Measurements from ENCODE around the gene VPS39.

VPS39 gene

GRCh38 chr15:42159381-42160015, 48.6 kb downstream of the VPS39 start:
- DNase-seq (ENCODE audit: low read depth in 3 of 3) = no peak

GRCh38 chr15:42158941-42159340, 49.2 kb downstream of the VPS39 start:
- DNase-seq (ENCODE audit: low read depth in 3 of 3) = no peak

DNA sequence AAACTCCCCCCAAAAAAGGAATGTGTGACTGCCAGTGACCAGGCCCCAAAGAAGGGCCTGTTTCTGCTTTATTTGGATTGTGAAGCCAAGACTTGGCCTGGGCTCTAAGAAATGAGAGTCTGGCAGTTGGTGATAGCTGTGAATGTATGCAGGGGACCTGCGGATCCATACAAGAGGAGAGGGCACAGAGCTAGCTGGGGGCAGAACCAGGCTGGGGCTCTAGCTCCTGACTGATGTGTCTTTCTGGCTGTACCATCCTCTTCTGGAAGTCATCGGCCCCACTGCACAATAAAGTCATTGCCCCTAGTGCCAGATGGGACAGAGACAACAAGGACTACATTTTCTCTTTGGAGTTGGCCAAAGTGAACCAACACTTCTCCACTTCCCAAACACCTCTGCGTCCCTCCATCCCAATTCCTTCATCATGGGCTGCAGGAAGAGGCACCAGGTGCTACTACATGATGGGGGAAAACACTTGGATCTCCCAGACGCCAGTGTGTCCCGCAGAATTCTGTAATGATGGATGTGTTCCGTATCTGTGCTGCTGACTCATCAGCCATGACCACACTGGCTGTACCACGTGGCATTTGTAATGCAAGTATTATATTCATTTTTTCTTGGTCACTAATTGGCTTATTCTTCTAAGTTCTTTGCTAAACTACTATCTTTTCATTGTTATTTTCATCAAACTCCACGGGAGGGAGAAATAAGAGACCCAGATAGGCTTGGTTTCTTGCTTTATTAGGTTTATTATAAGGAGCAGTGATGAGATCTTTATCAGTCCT, 49.9 kb downstream of the VPS39 start:
- DNase-seq (ENCODE audit: low read depth in 3 of 3) = no peak

DNA sequence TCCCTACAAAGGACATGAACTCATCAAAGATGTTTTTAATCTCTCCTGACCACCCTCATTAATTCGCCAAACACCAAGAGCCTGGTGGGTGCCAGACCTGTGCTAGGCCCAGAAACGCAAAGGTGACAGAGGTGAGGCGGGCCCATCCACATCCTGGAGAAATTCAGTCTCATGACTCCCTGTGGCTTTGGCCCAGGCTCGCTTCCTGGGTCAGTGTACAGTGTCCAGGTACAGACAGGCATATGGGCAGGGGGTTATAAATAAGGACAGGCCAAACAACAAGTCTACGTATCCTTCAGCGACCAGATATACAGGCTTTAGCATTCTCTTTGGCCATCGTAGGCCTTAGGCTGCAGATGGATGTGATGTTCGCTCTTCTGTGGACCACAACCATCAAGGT, 50.7 kb downstream of the VPS39 start:
- DNase-seq (ENCODE audit: low read depth in 3 of 3) = no peak

DNA sequence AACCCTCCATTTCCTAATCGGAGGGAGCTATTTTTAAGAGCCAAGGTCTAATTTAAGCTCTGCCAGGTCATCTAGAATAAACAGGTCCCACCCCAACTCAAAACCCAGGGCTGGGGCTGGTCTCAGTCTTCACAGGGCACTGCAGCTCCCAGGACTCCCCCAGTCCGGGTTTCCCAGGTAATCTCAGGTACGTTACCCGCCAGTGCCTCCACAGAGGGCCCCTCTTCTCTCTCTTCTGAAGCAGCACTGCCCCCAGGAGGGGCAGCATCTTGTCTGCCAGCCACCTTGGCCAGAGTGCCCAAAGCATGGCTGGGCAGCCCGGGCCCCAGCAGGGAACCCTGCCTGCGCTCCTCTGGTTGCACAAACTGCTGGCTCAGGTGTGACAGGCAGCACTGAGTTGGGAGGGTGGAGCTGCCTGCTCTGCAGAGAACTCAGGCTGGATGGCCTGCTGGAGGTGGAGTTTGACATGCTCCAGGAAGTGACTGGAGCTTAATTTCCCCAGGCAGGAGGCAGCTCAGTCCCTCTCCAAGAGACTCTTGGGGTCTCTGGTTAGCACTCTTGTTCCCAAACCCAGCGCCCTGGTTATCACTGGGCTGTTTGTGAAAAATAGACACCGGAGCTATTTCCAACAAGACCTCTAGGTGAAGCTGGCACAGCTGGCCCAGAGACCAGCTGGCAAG, 51.7 kb downstream of the VPS39 start, which contains the start of gene PLA2G4F:
Gene PLA2G4F, minus strand, starts transcription at position 394 of the 680 bp plus-strand sequence. Its CDS starts 87 bp downstream, at position 307.
- no peak for DNase-seq (ENCODE audit: low read depth in 3 of 3)

- DNase-seq (ENCODE audit: low read depth in 3 of 3) = no peak
Measured at GRCh38 chr15:42155546-42156242, 52.4 kb downstream of the VPS39 start.

GRCh38 chr15:42154956-42155355, 53.1 kb downstream of the VPS39 start:
- DNase-seq (ENCODE audit: low read depth in 3 of 3) = no peak

DNA sequence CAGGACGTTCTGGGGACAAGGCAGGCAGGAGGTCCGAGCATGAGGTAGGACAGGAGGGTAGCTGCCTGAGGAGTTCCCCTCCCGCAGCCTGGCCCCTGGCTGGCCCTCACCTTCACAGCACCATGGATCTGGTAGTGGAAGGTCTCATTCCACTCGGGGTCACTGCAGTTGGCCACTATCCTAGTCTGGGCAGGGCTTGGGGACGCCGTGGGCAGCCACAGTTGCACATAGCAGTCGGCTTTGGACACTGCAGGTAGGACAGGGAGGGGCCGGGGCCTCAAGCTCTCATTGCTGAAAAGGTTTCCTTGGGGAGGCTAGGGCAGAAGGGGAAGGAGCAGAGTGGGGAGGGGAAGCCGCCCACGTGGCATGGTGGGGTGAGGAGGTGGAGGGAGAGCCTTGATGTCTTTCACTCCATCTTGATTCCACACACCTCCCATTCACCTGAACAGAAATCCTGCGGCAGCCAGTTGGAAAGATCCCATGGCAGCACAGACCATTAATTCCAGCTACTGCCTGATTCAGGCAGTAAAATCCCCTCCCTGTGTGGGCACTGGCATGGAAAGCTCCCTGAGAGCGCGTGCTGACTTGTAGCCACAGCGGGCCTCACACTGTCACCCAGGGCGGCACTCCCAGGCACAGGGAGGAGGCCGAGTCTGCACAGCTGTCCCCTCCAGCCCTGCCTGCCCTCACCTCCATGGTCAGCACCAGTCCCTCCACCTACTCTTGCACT, 53.7 kb downstream of the VPS39 start:
- no peak for DNase-seq (ENCODE audit: low read depth in 3 of 3)

GRCh38 chr15:42153874-42154211, 54.3 kb downstream of the VPS39 start:
- DNase-seq (ENCODE audit: low read depth in 3 of 3) = no peak

- no peak for DNase-seq (ENCODE audit: low read depth in 3 of 3)
Measured at GRCh38 chr15:42152921-42153698, 55.0 kb downstream of the VPS39 start.

DNA sequence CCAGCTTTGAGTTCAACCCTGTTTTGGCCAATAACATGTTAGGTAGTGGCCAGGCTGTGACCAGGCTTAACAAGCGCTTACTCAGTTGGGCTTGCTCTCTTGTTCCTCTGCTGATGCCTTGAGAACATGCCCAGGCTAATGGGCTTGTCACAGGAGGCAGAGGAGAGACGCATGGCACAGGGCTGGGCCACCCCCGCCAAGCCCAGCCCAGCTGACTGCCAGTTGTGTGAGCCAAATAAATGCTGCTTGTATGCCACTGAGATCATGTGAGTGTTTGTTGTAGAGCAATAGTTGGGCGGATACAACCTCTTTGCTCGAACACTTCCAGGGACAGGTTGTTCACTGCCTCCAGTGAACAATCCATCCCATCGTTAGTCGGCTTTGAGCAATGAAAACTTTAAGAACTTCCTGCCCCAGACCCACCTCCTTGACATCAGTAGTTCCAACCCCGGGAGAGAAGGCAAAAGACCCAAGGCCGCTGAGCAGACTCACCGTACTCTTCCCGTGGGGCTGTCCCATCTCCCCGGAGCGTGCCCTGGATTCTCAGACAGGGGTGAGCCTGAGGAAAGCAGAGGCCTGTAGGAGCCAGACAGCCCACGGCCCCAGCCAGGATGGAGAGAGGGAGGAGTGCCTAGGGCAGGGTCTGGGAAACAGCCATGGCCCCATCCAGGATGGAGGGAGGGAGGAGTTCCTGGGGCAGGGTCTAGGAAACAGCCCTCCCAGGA, 55.7 kb downstream of the VPS39 start:
- DNase-seq (ENCODE audit: low read depth in 3 of 3) = no peak

GRCh38 chr15:42151736-42152135, 56.4 kb downstream of the VPS39 start:
- DNase-seq (ENCODE audit: low read depth in 3 of 3) = no peak

- DNase-seq (ENCODE audit: low read depth in 3 of 3) = no peak
Measured at GRCh38 chr15:42151141-42151561, 57.0 kb downstream of the VPS39 start.

GRCh38 chr15:42150219-42150970, 57.7 kb downstream of the VPS39 start:
- DNase-seq (ENCODE audit: low read depth in 3 of 3) = no peak

- DNase-seq (ENCODE audit: low read depth in 3 of 3) = no peak
Measured at GRCh38 chr15:42149493-42150218, 58.4 kb downstream of the VPS39 start.

DNA sequence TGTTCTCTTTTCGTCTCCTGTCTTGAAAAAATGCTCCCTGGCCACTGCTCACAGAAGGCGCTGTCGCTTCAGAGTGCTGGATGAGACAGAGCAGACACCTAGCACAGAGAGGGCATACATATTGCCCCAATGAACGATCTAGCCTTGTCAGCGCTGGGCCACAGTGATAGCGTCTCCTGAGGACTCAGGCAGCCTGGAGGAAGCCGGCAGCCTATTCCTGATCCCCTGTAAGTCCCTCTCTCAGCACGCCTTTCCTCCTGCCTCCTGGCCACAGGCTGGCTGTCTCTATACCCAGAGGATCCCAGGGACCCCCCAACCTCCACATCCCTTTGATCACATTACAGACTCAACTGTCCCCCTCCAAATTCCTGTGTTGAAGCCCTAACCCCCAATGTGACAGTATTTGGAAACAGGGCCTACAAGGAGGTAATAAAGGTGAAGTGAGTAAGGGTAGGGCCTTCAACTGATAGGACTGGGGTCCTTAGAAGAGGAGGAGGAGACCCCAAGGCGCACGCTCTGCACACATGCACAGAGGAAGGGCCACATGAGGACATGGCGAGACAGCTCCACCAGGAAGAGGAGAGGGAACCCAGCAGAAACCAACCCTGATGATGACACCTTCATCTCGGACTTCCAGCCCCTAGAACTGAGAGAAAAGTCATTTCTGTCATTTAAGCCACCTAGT, 59.2 kb downstream of the VPS39 start:
- DNase-seq (ENCODE audit: low read depth in 3 of 3) = no peak

DNA sequence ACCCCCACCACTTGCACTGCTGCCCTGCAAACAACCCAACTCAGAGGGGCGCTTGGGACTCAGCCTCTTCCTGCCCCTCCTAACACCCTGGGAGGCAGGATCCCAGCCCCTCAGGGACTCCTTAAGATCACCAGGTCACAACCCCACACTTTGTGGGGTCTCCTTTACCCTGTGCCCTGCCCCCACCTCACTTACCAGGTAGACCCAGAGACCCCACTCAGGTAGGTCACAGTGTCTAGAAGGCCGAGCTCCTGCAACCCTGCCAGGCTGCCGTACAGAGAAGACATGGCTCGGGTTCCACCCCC, 60.7 kb downstream of the VPS39 start:
- no peak for DNase-seq (ENCODE audit: low read depth in 3 of 3)

Data from stimulated activated CD4-positive, alpha-beta T cell treated with anti-CD3 and anti-CD28 coated beads, TNF-alpha, amount 100 ng/mL, for 24 hours (primary cell).